ENCODE results near the gene TBKBP1. TPM values are rescaled to one million over a fixed set of nuclear protein-coding genes. Genes with fewer than 3 reads are reported as not detected.
"Not testable (repeated sequence)": the region's sequence is repeated elsewhere in the genome, so short reads cannot be mapped to it uniquely, and the experiment has no call there.

TBKBP1 gene
- total and polyA plus RNA-seq, 8 donors = 10.6 to 33.9 (median 25.9) TPM

DNA sequence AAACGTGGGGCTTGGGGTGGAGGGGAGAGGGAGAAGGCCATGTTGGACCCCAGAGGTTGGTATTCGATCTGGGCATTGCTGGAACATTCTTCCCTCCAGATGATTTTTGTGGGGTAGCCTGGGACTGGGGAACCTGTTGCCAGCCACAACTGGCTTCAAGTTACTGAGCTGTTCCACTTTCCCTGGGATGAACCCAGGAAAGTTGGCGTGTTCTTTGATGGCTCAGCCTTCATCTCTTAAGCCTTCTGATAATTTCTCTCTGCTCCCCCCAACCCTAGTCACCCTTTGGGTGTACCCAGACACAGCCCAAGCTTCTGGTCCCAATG lies 41.1 kb downstream of the TBKBP1 start:
- Histone ChIP-seq H3K36me3 (no peaks in the 10 kb centered on the region), H3K27me3 (peaks cover 39 to 75% of the 10 kb centered on the region in 2 donors), H3K9me3 (no peaks in the 10 kb centered on the region), H3K27ac (no peak overlapping the region), H3K4me1 (peaks cover 7 to 13% of the 10 kb centered on the region in 2 donors), H3K4me3 (peak overlapping the region in 1 of 2 donors; percentile 18)
- intact Hi-C loops (cut with DNase I) = no loop called here
- no peak for ATAC-seq
- TF ChIP-seq, protein P1, sequence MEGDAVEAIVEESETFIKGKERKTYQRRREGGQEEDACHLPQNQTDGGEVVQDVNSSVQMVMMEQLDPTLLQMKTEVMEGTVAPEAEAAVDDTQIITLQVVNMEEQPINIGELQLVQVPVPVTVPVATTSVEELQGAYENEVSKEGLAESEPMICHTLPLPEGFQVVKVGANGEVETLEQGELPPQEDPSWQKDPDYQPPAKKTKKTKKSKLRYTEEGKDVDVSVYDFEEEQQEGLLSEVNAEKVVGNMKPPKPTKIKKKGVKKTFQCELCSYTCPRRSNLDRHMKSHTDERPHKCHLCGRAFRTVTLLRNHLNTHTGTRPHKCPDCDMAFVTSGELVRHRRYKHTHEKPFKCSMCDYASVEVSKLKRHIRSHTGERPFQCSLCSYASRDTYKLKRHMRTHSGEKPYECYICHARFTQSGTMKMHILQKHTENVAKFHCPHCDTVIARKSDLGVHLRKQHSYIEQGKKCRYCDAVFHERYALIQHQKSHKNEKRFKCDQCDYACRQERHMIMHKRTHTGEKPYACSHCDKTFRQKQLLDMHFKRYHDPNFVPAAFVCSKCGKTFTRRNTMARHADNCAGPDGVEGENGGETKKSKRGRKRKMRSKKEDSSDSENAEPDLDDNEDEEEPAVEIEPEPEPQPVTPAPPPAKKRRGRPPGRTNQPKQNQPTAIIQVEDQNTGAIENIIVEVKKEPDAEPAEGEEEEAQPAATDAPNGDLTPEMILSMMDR (IDR thresholded peaks at IDR 0.05) = no peak
- peak in 1 of 4 donors; percentile 8 for DNase-seq

DNA sequence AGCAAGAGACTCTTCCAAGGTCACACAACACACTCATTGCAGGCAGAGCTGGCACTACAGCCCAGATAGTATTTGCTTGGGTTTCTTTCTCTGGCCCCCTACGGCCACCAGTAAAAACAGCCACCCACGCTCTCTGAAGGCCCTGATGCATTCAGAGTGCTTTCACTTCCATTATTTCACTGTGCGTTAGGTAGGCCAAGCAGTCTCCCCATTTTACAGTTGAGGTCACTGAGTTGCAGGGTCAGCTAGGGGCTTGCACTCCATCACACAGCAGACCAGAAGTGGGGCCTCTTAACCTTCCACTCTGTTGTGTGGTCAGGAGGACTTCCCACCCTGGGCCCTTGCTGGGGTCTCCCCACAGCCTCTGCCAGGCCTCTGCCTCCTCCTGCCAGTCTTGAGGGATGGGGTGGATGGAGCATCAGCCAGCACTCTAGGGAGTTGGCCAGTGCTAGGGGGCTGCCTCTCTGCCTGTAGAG lies 41.6 kb downstream of the TBKBP1 start:
- Histone ChIP-seq H3K27ac (no peak overlapping the region), H3K4me3 (peak overlapping the region in 1 of 2 donors; percentile 18), H3K9me3 (no peaks in the 10 kb centered on the region), H3K4me1 (peaks cover 7 to 13% of the 10 kb centered on the region in 2 donors), H3K27me3 (peaks cover 36 to 70% of the 10 kb centered on the region in 2 donors), H3K36me3 (no peaks in the 10 kb centered on the region)
- ATAC-seq = no peak
- DNase-seq = peak in 1 of 4 donors; percentile 8
- TF ChIP-seq, protein P1 (IDR thresholded peaks at IDR 0.05) = no peak
- intact Hi-C loops (cut with DNase I) = no loop called here

DNA sequence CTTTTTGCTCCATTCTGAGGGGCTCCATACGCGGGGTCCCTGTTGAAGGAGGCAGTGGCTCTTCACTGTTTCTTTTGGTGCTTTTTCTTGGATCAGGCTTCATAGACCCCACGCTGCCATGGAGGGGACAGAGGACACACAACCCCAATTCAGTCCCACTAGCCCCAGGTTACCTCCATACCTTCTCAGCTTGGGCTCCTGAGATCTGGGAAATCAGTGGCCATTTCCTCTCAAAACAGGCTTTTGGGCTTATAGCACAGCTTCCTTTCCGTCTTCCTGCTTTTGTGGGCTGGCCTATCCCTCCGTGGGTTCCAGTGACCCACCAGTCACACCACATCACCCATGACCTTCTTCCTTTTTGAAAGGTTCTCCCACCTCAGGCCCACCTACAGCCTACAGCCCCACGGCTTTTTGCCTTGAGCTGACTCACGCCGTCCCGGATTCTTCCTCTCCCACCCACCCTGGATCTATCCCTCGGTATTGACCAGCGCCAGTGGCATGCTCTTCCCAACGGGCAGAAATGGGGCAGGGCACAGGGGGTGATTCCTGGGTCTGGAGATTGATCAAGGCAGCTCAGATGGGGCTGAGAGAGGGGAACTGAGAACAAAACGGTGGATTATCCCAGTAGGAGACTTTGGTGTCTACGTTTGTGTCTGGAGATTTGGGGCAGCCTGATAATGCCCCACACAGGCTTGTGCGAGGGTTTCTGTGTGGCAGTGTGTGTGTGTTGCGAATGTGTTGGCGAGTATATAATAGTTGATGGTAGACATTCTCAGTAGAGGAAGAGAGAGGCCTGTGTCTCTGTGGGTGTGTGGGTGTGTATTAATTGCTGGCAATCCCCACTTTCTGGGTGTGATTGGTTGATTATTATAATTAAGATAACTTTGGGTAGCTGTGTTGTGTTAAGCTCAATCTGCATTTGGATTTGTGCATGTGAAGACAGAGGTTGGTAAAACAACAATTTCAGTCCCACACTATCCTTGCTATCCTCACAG lies 42.8 kb downstream of the TBKBP1 start:
- Histone ChIP-seq H3K27me3 (peaks cover 26 to 62% of the 10 kb centered on the region in 2 donors), H3K36me3 (no peaks in the 10 kb centered on the region), H3K27ac (no peak overlapping the region), H3K4me3 (no peak overlapping the region), H3K9me3 (no peaks in the 10 kb centered on the region), H3K4me1 (peaks cover 7 to 13% of the 10 kb centered on the region in 2 donors)
- ATAC-seq = no peak
- DNase-seq = peak in 1 of 4 donors; percentile 14
- TF ChIP-seq, protein P1 (IDR thresholded peaks at IDR 0.05) = no peak
- intact Hi-C loops (cut with DNase I) = no loop called here

DNA sequence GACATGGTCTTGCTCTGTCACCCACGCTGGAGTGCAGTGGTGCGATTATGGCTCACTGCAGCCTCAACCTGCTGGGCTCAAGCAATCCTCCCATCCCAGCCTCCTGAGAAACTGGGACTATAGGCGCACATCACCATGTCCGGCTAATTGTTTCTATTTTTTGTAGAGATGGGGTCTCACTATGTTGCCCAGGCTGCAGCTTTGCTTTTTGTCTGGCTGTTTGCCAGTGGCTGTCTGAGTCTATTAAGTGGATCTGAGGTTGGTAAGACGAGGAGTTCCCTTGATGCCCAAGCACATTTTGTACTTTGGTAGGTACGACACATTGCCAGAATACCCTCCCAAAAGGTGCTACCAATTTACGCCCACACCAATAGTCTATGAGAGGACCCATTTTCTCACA lies 44.2 kb downstream of the TBKBP1 start:
- intact Hi-C loops (cut with DNase I) = no loop called here
- Histone ChIP-seq H3K4me3 (no peak overlapping the region), H3K27ac (no peak overlapping the region), H3K27me3 (peaks cover 14 to 62% of the 10 kb centered on the region in 2 donors), H3K4me1 (peaks cover 2 to 9% of the 10 kb centered on the region in 2 donors), H3K9me3 (no peaks in the 10 kb centered on the region), H3K36me3 (no peaks in the 10 kb centered on the region)
- ATAC-seq (no peak), DNase-seq (no peak)
- TF ChIP-seq, protein P1 (IDR thresholded peaks at IDR 0.05) = no peak

DNA sequence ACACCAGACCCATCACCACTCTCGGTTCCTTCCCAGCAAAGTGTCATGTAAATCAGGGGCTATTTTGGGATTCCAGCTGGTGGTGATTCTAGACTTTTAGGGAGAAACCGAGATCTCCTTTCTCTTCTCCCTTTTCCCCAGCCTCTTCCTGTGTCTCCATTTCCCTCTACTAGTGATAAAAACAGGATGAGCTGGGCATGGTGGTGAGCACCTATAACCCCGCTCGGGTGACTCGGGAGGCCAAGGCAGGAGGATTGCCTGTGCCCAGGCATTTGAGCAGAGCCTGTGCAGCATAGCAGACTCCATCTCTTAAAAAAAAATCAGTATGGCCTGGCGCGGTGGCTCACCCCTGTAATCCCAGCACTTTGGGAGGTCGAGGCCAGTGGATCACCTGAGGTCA lies 45.2 kb downstream of the TBKBP1 start:
- intact Hi-C loops (cut with DNase I) = no loop called here
- Histone ChIP-seq H3K4me3 (no peak overlapping the region), H3K36me3 (no peaks in the 10 kb centered on the region), H3K27me3 (peaks cover 4 to 62% of the 10 kb centered on the region in 2 donors), H3K27ac (no peak overlapping the region), H3K9me3 (no peaks in the 10 kb centered on the region), H3K4me1 (no peaks in the 10 kb centered on the region)
- DNase-seq (no peak), ATAC-seq (no peak)
- TF ChIP-seq, protein P1 (IDR thresholded peaks at IDR 0.05) = no peak

DNA sequence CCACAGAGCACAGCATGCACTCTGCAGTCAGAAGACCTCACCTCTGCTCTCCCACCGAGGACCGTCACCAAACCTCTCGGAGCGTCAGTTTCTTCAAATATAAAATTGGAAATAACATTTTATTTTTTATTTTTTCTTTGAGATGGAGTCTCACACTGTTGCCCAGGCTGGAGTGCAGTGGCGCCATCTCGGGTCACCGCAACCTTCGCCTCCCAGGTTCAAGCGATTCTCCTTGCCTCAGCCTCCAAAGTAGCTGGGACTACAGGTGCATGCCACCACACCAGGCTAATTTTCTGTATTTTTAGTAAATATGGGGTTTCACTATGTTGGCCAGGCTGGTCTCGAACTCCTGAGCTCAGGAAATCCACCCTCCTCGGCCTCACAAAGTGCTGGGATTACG lies 46.0 kb downstream of the TBKBP1 start:
- H3K27ac ChIP-seq, H3K9me3 ChIP-seq, ATAC-seq: not testable (repeated sequence)

More for the DNA sequence above, 46.0 kb downstream of the TBKBP1 start:
- DNase-seq; intact Hi-C loops (cut with DNase I); H3K4me1 ChIP-seq; H3K4me3 ChIP-seq; H3K36me3 ChIP-seq: not testable (repeated sequence)
- H3K27me3 ChIP-seq = peaks cover 2 to 63% of the 10 kb centered on the region in 2 donors
